SW 1271 (cell line): Measurements from ENCODE around the gene TAGLN2.
"Not testable (repeated sequence)": the region's sequence is repeated elsewhere in the genome, so short reads cannot be mapped to it uniquely, and the experiment has no call there.

Source experiments
- DNase-seq, 2 experiments: peaks; one replicate each; lab custom pipeline; 2025; lab: John Stamatoyannopoulos, UW

Gene TAGLN2

GRCh38 chr1:159899634-159900033 lies 25.7 kb downstream of the TAGLN2 start:
- DNase-seq = not testable (repeated sequence)

- DNase-seq = no peak
Measured at GRCh38 chr1:159898527-159898926, 26.8 kb downstream of the TAGLN2 start.

GRCh38 chr1:159897962-159898361 lies 27.3 kb downstream of the TAGLN2 start:
- DNase-seq = no peak

GRCh38 chr1:159896546-159896930 lies 28.8 kb downstream of the TAGLN2 start:
- DNase-seq = no peak

- DNase-seq = no peak
Measured at GRCh38 chr1:159895836-159896545, 29.3 kb downstream of the TAGLN2 start.

- no peak for DNase-seq
Measured at GRCh38 chr1:159895286-159895685, 30.0 kb downstream of the TAGLN2 start.

- no peak for DNase-seq
Measured at GRCh38 chr1:159892944-159893343, 32.4 kb downstream of the TAGLN2 start.

GRCh38 chr1:159891275-159892157 lies 33.8 kb downstream of the TAGLN2 start:
- DNase-seq = peak; percentile 65 to 72

GRCh38 chr1:159890390-159890789 lies 34.9 kb downstream of the TAGLN2 start:
- no peak for DNase-seq

- DNase-seq = peak; percentile 67 to 82
Measured at GRCh38 chr1:159889821-159890252, 35.5 kb downstream of the TAGLN2 start.

GRCh38 chr1:159889202-159889601 lies 36.1 kb downstream of the TAGLN2 start:
- no peak for DNase-seq

GRCh38 chr1:159884296-159884695 lies 41.0 kb downstream of the TAGLN2 start:
- no peak for DNase-seq

GRCh38 chr1:159883134-159883533 lies 42.2 kb downstream of the TAGLN2 start:
- DNase-seq = no peak

- DNase-seq = no peak
Measured at GRCh38 chr1:159882527-159882862, 42.8 kb downstream of the TAGLN2 start.

GRCh38 chr1:159881622-159882526 lies 43.4 kb downstream of the TAGLN2 start:
- DNase-seq = peak; percentile 44 to 77

- no peak for DNase-seq
Measured at GRCh38 chr1:159880430-159880829, 44.9 kb downstream of the TAGLN2 start.

GRCh38 chr1:159879977-159880376 lies 45.3 kb downstream of the TAGLN2 start:
- DNase-seq = no peak

GRCh38 chr1:159879136-159879535 lies 46.2 kb downstream of the TAGLN2 start:
- DNase-seq = no peak

- no peak for DNase-seq
Measured at GRCh38 chr1:159877695-159878444, 47.4 kb downstream of the TAGLN2 start.

GRCh38 chr1:159873530-159874143 lies 51.7 kb downstream of the TAGLN2 start:
- DNase-seq = no peak

- no peak for DNase-seq
Measured at GRCh38 chr1:159872891-159873290, 52.4 kb downstream of the TAGLN2 start.
